Psoas muscle (tissue), 8 donors: ENCODE data around the gene MYO1D. TPM values are rescaled to one million over a fixed set of nuclear protein-coding genes. Genes with fewer than 3 reads are reported as not detected.

Experiments
- ATAC-seq, 4 donors: fragments of 200-7000 bp; cut with Tn5 transposase; one replicate each; pipeline ENCODE4 v1.9.1; 2020; ENCODE audit warnings: moderate library complexity in 3 of 4, mild to moderate bottlenecking in 2 of 4
- DNase-seq, 2 donors: peaks; one replicate each; pipeline ENCODE4 v3.0.0-alpha.2; 2020
- H3K27ac ChIP-seq: fragments of 200-600 bp; one replicate; pipeline ENCODE4 v1.8.0; 2022
- H3K27me3 ChIP-seq, 3 donors: fragments of 200-600 bp in 1 of 3; one replicate each; pipeline versions ENCODE4 v1.6.1 to v1.8.0; 2013 to 2022; ENCODE audit warnings: low read length in 2 of 3, mild to moderate bottlenecking in 2 of 3, moderate library complexity in 1 of 3; ENCODE audit not compliant: insufficient read depth in 3 of 3
- H3K36me3 ChIP-seq, 2 donors: fragments of 200-600 bp in 1 of 2; one replicate each; pipeline versions ENCODE4 v1.6.1 to v1.8.0; 2013 to 2022; ENCODE audit warnings: low read depth in 1 of 2, mild to moderate bottlenecking in 1 of 2, moderate library complexity in 1 of 2; ENCODE audit not compliant: insufficient read depth in 1 of 2
- H3K4me1 ChIP-seq: fragments of 200-600 bp; one replicate; pipeline ENCODE4 v1.8.0; 2022
- H3K4me3 ChIP-seq: fragments of 200-600 bp; one replicate; pipeline ENCODE4 v1.8.0; 2022; ENCODE audit warnings: mild to moderate bottlenecking
- H3K9me3 ChIP-seq: fragments of 200-600 bp; one replicate; pipeline ENCODE4 v1.8.0; 2022
- WGBS, 3 donors: extraction: QIAGEN DNeasy Blood & Tissue Kit; methylation state at CpG; one replicate each; pipeline versions ENCODE4 v1.1.6 to v1.1.7; 2013; 5-methylcytosine and 5-hydroxymethylcytosine counted together
- intact Hi-C, 2 donors: fragments of 100-400 bp; cut with DNase I; formaldehyde crosslinking; loops; one replicate each; pipeline versions ENCODE4 v1.11.0 to v1.14.2; 2022
- polyA plus RNA-seq, 3 donors: library from polyadenylated mRNA; stranded (reverse); fragments of 200-250 nt; gene quantifications; one replicate each; pipeline ENCODE4 v1.2.3, GENCODE V29; 2013
- total RNA-seq, 4 donors: library from RNA; stranded (reverse); fragmentation: NEBNext Ultra II Directional in 2 of 4; extraction: Animal tissue kit (Norgen Biotek cat#: 25700) in 2 of 4; gene quantifications; one replicate each; pipeline versions ENCODE4 v1.2.1 to v1.2.4, GENCODE V29; 2021 to 2023
- TF ChIP-seq, protein P1 (sequence below): fragments of 200-600 bp; IDR thresholded peaks from one replicate; pipeline ENCODE4 v1.8.0; 2022; ENCODE audit warnings: antibody characterized with exemption
- donor health status: healthy with polysubstance abuse.
- donor health status: DM: no; HTN: no; CAD: no; lungs with moderate emphysema.
- donor health status: Bipolar disorder and iron deficiency.
- donor health status: healthy.
- donor health status: DM: yes; HTN: yes; CAD: no.
- donor health status: DM: no; HTN: no; CAD: no.
- donor health status: DM: no; HTN: no; CAD: no.
- donor health status: DM: yes; HTN: yes; CAD: no.

MYO1D gene
- total and polyA plus RNA-seq, 7 donors = 1.8 to 5.9 (median 4.1) TPM

DNA sequence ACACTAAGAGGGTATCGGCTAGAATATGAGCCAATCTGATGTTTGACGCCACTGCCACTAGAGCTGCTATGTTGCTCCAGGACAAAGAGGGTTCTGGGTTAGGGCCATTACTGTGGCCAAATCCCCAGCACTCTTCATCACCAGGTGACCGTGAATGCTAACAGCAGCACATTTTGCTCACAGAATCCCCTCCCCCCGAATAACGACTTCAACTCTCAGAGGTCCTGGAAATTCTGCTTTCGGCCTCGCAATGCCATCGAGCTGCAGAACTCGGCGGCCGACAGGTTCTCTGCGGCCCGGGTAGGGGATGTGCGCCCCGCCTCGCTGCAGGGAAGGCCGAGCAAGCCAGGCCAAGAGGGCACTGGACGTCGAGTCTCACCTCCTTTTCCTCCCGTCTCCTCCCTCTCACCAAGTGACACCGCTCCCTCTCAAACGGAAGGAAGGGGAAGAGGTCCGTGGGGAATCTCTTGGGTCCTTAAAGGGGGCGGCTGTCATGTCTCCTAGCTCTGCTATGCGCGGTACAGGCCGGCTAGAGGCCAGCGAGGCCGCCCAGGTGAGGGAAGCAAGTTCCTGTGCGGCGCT is 358.2 kb downstream of the MYO1D start:
- H3K4me1 ChIP-seq = peaks cover 26% of the 10 kb centered on the region
- ATAC-seq (no peak), DNase-seq (no peak)
- intact Hi-C loops = no loop called here
- peak overlapping the region; percentile 66 for H3K4me3 ChIP-seq
- no peaks in the 10 kb centered on the region for H3K27me3 ChIP-seq
- TF ChIP-seq, protein P1, sequence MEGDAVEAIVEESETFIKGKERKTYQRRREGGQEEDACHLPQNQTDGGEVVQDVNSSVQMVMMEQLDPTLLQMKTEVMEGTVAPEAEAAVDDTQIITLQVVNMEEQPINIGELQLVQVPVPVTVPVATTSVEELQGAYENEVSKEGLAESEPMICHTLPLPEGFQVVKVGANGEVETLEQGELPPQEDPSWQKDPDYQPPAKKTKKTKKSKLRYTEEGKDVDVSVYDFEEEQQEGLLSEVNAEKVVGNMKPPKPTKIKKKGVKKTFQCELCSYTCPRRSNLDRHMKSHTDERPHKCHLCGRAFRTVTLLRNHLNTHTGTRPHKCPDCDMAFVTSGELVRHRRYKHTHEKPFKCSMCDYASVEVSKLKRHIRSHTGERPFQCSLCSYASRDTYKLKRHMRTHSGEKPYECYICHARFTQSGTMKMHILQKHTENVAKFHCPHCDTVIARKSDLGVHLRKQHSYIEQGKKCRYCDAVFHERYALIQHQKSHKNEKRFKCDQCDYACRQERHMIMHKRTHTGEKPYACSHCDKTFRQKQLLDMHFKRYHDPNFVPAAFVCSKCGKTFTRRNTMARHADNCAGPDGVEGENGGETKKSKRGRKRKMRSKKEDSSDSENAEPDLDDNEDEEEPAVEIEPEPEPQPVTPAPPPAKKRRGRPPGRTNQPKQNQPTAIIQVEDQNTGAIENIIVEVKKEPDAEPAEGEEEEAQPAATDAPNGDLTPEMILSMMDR = no peak
- H3K36me3 ChIP-seq = no peaks in the 10 kb centered on the region
- WGBS, 3 donors = 41 to 46% (median 45%) methylated on average over 31 of the region's 31 CpGs
- H3K9me3 ChIP-seq = no peaks in the 10 kb centered on the region
- no peak overlapping the region for H3K27ac ChIP-seq

DNA sequence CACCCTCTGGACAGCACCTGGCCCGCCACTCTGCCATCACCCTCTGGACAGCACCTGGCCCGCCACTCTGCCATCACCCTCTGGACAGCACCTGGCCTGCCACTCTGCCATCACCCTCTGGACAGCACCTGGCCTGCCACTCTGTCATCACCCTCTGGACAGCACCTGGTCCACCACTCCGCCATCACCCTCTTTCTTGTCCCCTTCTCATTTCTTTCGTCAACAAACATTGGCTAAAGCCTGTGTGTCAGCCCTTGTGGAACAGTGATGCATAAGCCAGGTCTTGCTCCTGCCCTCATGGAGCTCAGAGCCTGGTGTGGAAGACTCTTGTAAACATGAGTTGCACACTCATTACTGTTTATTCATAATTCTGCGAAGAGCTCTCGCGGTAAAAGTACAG is 358.9 kb downstream of the MYO1D start:
- Histone ChIP-seq H3K9me3 (no peaks in the 10 kb centered on the region), H3K36me3 (no peaks in the 10 kb centered on the region), H3K4me3 (no peak overlapping the region), H3K27me3 (no peaks in the 10 kb centered on the region), H3K27ac (no peak overlapping the region), H3K4me1 (peaks cover 26% of the 10 kb centered on the region)
- TF ChIP-seq, protein P1 = no peak
- DNase-seq (peak in 1 of 2 donors; percentile 32), ATAC-seq (peak in 1 of 4 donors; percentile 85)
- intact Hi-C loops = no loop called here
- WGBS, 3 donors = 83 to 93% (median 90%) methylated on average over 5 of the region's 7 CpGs

DNA sequence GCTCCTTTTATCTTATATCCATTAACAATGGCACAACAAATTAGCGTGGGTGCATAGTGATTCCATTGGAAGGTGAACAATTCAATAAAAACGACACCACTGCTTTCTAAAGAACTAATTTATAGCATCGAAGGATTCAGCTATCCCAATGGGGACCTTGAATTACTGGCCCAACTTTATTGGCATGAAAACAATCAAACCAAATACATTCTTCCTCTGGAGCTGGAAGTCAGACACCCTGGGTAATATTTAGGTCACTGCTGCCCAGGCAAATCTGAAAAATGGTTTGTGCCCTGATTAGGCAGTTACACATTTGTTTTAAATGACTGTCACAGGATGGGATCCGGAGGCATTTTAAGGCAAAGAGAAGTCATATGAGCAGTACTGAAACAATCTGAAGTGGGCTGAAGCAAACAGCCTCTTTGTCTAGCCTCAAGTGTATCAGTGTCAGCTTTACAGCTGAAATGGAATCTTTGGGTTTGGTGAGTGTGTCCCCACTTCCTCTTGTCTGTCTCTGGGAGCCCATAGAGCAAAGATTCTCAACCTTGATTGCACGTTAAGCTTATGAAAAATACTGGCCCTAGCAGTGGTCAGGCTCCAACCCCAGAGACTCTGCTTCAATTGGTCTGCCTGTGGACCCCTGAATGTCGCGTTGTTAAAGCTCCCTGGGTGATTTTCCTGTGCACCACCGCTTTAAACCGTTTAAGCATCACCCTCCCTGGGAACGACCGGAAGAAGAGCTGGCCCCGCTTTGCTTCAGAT is 359.8 kb downstream of the MYO1D start:
- Histone ChIP-seq H3K36me3 (no peaks in the 10 kb centered on the region), H3K27me3 (no peaks in the 10 kb centered on the region), H3K9me3 (no peaks in the 10 kb centered on the region), H3K4me3 (no peak overlapping the region), H3K4me1 (peaks cover 26% of the 10 kb centered on the region), H3K27ac (no peak overlapping the region)
- TF ChIP-seq, protein P1 = no peak
- ATAC-seq (no peak), DNase-seq (no peak)
- WGBS, 3 donors = 69 to 73% (median 72%) methylated on average over 12 of the region's 12 CpGs
- intact Hi-C loops = no loop called here

DNA sequence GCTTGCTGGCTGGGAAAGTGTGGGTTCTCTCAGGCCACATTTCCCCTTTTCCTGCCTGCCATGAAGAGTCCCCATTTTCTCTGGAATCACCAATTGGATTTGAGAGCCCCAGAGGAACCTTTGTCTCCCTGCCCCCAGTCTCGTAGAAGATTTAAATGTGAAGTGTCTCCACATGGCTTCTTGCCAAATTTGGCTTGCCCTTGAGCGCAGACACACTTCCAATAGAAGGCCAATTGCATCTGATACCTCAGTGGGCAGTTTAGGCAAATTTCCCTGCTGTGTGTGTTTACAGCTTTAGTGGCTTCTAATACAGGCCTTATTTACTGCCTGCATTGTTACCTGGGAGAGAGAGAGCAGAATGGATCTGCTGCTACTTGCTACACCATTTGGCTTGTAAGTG is 360.5 kb downstream of the MYO1D start:
- intact Hi-C loops = no loop called here

More for the DNA sequence above, 360.5 kb downstream of the MYO1D start:
- Histone ChIP-seq H3K27ac (peak overlapping the region; percentile 58), H3K9me3 (no peaks in the 10 kb centered on the region), H3K36me3 (no peaks in the 10 kb centered on the region), H3K27me3 (no peaks in the 10 kb centered on the region), H3K4me1 (peaks cover 26% of the 10 kb centered on the region), H3K4me3 (no peak overlapping the region)
- ATAC-seq (no peak), DNase-seq (no peak)
- TF ChIP-seq, protein P1 = no peak
- WGBS, 3 donors = 5 to 61% (median 23%) methylated on average over 2 of the region's 2 CpGs
